ENCODE data around the gene ACSS1. TPM values are rescaled to one million over a fixed set of nuclear protein-coding genes. Genes with fewer than 3 reads are reported as not detected.

Gene ACSS1
- total and polyA plus RNA-seq, 2 experiments from 2014 or later = not detected

- no peaks in the 10 kb centered on the region for H3K36me3 ChIP-seq
- H3K27me3 ChIP-seq = peaks cover 95% of the 10 kb centered on the region
- TF ChIP-seq, protein P1, sequence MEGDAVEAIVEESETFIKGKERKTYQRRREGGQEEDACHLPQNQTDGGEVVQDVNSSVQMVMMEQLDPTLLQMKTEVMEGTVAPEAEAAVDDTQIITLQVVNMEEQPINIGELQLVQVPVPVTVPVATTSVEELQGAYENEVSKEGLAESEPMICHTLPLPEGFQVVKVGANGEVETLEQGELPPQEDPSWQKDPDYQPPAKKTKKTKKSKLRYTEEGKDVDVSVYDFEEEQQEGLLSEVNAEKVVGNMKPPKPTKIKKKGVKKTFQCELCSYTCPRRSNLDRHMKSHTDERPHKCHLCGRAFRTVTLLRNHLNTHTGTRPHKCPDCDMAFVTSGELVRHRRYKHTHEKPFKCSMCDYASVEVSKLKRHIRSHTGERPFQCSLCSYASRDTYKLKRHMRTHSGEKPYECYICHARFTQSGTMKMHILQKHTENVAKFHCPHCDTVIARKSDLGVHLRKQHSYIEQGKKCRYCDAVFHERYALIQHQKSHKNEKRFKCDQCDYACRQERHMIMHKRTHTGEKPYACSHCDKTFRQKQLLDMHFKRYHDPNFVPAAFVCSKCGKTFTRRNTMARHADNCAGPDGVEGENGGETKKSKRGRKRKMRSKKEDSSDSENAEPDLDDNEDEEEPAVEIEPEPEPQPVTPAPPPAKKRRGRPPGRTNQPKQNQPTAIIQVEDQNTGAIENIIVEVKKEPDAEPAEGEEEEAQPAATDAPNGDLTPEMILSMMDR (IDR thresholded peaks at IDR 0.05; ENCODE audit: low read depth, low read length) = no peak
- H3K4me1 ChIP-seq (ENCODE audit: low read depth) = no peaks in the 10 kb centered on the region
- peak overlapping the region; percentile 16 for H3K4me3 ChIP-seq
- H3K9me3 ChIP-seq (ENCODE audit: low read depth) = no peaks in the 10 kb centered on the region
- H3K27ac ChIP-seq = no peak overlapping the region
- DNase-seq (ENCODE audit: low read depth in 1 of 2, low spot score in 1 of 2) = peak in 1 of 2 donors; percentile 25
These were observed 1.2 kb downstream of the ACSS1 start for GRCh38 chr20:25056690-25057233.

DNA sequence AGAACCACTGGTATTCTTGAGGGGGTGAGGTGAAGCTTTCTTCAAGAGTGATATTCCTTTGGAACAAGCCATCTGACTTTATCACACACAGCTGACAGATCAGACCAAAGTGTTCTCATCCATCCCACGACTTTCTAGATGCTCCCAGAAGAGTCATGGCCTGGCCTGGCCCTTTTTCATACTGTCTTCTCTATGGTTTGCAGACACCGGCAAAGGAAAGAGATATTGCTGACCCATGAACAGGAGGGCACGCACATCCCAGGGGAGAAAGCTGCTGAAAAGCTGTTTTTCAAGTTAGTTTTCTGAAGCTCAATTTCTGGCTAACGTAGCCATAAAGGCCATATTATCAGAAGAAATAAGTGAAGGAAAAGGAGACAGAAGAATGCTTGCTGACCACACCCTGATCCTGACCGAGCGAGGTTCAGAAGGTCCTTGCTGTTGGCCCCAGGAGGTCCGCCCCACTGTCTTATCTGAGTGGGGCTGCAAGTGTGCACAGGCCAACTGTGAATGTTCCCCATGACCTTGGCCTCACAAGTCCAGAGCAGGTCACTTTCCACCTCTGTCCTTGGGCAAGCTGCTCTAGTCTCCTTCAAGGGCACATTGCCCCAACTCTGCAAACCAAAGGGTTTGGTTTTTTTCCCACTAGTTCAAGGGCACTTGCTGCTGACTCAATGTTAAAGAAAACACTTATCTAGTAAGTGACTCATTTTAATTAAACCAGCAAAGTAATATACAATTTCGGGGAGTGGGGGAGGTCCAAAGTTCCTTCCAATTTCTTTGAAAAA is 2.0 kb downstream of the ACSS1 start:
- Histone ChIP-seq H3K36me3 (no peaks in the 10 kb centered on the region), H3K9me3 (ENCODE audit: low read depth) (no peaks in the 10 kb centered on the region), H3K4me1 (ENCODE audit: low read depth) (no peaks in the 10 kb centered on the region), H3K27ac (no peak overlapping the region), H3K4me3 (no peak overlapping the region), H3K27me3 (peaks cover 95% of the 10 kb centered on the region)
- peak in 1 of 2 donors; percentile 12 for DNase-seq (ENCODE audit: low read depth in 1 of 2, low spot score in 1 of 2)
- TF ChIP-seq, protein P1 (IDR thresholded peaks at IDR 0.05; ENCODE audit: low read depth, low read length) = no peak

DNA sequence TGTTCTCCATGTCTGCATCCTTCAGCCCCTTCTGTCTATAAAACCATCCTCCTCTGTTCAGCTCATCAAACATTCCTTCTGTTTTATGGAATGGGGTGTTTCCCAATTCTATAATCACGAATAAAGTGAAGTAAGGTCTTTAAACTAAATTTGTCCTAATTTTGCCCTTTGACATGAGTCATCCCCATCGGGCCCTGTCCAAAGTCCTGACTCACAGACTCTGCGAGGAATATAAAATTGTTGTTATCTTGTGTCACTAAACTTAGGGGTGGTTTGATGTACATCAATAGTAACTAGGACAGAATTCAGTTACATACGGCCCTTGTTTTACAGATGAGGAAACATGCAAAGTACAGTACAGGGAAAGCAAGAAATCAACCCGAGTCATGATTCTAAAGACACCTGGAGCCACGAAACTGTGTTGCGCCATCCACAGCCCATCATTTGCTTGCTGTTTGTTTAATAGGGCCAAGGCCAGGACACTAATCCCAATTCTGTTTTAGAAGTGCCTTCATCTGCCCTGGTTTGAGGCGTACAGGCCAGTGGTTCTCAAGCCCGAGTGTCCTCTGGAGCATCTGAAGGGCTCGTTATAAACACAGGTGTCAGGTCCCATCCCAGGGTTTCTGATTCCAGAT is 2.8 kb downstream of the ACSS1 start:
- peaks cover 92% of the 10 kb centered on the region for H3K27me3 ChIP-seq
- H3K36me3 ChIP-seq = no peaks in the 10 kb centered on the region
- DNase-seq (ENCODE audit: low read depth in 1 of 2, low spot score in 1 of 2) = peak in 1 of 2 donors; percentile 33
- H3K4me3 ChIP-seq = no peak overlapping the region
- no peak overlapping the region for H3K27ac ChIP-seq
- H3K9me3 ChIP-seq (ENCODE audit: low read depth) = no peaks in the 10 kb centered on the region
- no peaks in the 10 kb centered on the region for H3K4me1 ChIP-seq (ENCODE audit: low read depth)
- TF ChIP-seq, protein P1 (IDR thresholded peaks at IDR 0.05; ENCODE audit: low read depth, low read length) = no peak

- H3K27ac ChIP-seq = no peak overlapping the region
- no peak overlapping the region for H3K4me3 ChIP-seq
- H3K27me3 ChIP-seq = peaks cover 92% of the 10 kb centered on the region
- H3K9me3 ChIP-seq (ENCODE audit: low read depth) = no peaks in the 10 kb centered on the region
- TF ChIP-seq, protein P1 (IDR thresholded peaks at IDR 0.05; ENCODE audit: low read depth, low read length) = no peak
- DNase-seq (ENCODE audit: low read depth in 1 of 2, low spot score in 1 of 2) = no peak
- H3K36me3 ChIP-seq = no peaks in the 10 kb centered on the region
- no peaks in the 10 kb centered on the region for H3K4me1 ChIP-seq (ENCODE audit: low read depth)
These were observed 3.7 kb downstream of the ACSS1 start for GRCh38 chr20:25054096-25054820.

DNA sequence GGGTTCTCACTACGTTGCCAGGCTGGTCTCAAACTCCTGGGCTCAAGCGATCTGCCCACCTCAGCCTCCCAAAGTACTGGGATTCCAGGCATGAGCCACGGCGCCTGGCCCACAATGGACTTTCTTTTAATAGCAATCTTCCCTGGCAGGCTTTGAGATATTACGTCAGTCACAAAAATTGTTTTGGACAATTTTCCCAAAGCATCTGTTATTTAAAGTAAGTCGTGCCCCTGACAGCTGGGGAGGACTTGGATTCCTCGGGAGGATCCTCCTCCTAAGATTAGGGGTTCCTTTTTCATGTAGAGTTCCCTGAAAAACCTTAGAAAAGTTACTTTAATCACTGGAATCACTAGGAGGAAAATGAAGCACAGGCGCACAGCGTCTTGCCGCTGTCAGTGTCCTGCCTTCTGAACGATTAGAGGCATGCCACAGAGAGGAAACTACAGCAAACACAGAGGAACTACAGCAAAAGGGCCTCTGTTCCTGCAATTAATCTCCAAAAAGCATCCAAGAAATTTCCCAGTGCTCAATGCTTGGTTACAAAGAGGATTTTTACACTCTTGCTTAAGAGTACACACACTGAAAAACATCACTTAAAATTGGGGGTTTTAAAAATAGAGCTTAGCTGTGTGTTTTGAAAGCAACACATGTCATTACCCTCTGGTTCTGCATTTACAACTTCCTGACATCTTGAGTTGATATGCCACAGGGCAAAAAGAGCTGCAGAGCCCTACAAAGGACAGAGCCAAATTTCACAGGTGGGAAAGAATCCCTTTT is 4.5 kb downstream of the ACSS1 start:
- H3K27ac ChIP-seq = no peak overlapping the region
- H3K4me1 ChIP-seq (ENCODE audit: low read depth) = no peaks in the 10 kb centered on the region
- peaks cover 89% of the 10 kb centered on the region for H3K27me3 ChIP-seq
- TF ChIP-seq, protein P1 (IDR thresholded peaks at IDR 0.05; ENCODE audit: low read depth, low read length) = no peak
- peak in 1 of 2 donors; percentile 79 for DNase-seq (ENCODE audit: low read depth in 1 of 2, low spot score in 1 of 2)
- no peak overlapping the region for H3K4me3 ChIP-seq
- no peaks in the 10 kb centered on the region for H3K9me3 ChIP-seq (ENCODE audit: low read depth)
- no peaks in the 10 kb centered on the region for H3K36me3 ChIP-seq

Data from cardiac muscle cell (in vitro differentiated cells and primary cell).